ENCODE data around the gene ASCL4. TPM values are rescaled to one million over a fixed set of nuclear protein-coding genes. Genes with fewer than 3 reads are reported as not detected.

The ASCL4 gene
- total and polyA plus RNA-seq, 2 of the 8 experiments (the other 6 are each of a cell fraction or from before 2014, with no cell fraction given): not detected

DNA sequence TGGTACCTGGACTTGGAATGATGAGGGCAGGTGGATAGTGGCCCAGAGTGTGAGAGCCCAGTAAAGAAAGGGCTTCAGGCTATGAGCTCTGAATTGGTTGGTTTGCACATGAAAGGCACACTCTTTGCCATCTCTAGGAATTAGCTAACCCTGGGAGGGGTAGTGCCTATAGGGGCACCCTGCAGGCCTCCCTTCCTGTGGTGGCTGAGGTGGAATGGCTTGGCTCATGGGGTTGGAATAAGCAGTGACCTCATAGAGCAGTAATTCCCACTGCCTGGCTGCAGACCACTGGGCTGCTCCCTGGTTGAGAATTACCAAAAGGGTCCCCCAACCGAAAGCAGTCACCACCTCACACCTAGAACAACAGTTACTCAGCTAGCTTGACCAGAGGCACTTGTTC lies 42.7 kb downstream of the ASCL4 start:
- no peak for FAIRE-seq
- Histone ChIP-seq H3K4me1 (replicated peaks in 1 of 4; ENCODE audit: control insufficient read depth in 3 of 4, insufficient read depth in 4 of 4, low read length in 3 of 4) (peaks cover 0 to 13% (median 4%) of the 10 kb centered on the region in 4 experiments; a peak in 3 of 7 replicates), H3K9me3 (ENCODE audit: insufficient read depth in 2 of 2, low read depth in 1 of 2, low read length in 1 of 2) (no peaks in the 10 kb centered on the region), H3K23me2 (ENCODE audit: low read depth, low read length) (no peaks in the 10 kb centered on the region), H3K14ac (ENCODE audit: insufficient read length) (no peak overlapping the region), H3K79me1 (ENCODE audit: low read depth, low read length) (no peaks in the 10 kb centered on the region), H3K56ac (replicated peaks; ENCODE audit: insufficient read length, low read depth, low read length) (no peak overlapping the region), H3K9ac (replicated peaks in 1 of 4; ENCODE audit: extremely low read depth in 1 of 4, low read depth in 3 of 4, low read length in 3 of 4) (no peak overlapping the region), H4K5ac (ENCODE audit: insufficient read length, low read depth, low read length) (no peak overlapping the region), H3K23ac (ENCODE audit: insufficient read length) (no peak overlapping the region), H2BK12ac (ENCODE audit: low read depth, low read length) (peak overlapping the region; percentile 71; the same call in 1 of the 2 replicates), H4K91ac (replicated peaks; ENCODE audit: insufficient read length, low read length) (no peak overlapping the region), H3K18ac (ENCODE audit: extremely low read depth, low read length) (no peak overlapping the region), H2BK15ac (ENCODE audit: low read length) (no peak overlapping the region), H2BK20ac (ENCODE audit: low read length) (no peak overlapping the region), H2BK5ac (ENCODE audit: low read depth, low read length) (no peak overlapping the region), H3K79me2 (ENCODE audit: control insufficient read depth in 1 of 2, insufficient read depth in 2 of 2, low read length in 2 of 2) (no peaks in the 10 kb centered on the region), H3K27me3 (replicated peaks in 1 of 4; ENCODE audit: control insufficient read depth in 3 of 4, extremely low read depth in 1 of 4, insufficient read depth in 3 of 4, low read length in 3 of 4) (no peaks in the 10 kb centered on the region; a peak in 1 of 7 replicates), H3K36me3 (ENCODE audit: control insufficient read depth in 2 of 4, insufficient read depth in 4 of 4, low read length in 3 of 4) (no peaks in the 10 kb centered on the region), H4K20me1 (replicated peaks in 1 of 2; ENCODE audit: control insufficient read depth in 1 of 2, insufficient read depth in 2 of 2, low read length in 2 of 2) (no peaks in the 10 kb centered on the region), H3K4ac (replicated peaks; ENCODE audit: insufficient read length, low read depth, low read length) (no peak overlapping the region), H3K4me2 (ENCODE audit: insufficient read depth in 1 of 2, low read depth in 2 of 2, low read length in 2 of 2) (no peak overlapping the region; a peak in 1 of 4 replicates), H2BK120ac (replicated peaks; ENCODE audit: low read depth, low read length) (no peak overlapping the region), H4K8ac (ENCODE audit: extremely low read depth, insufficient read depth, low read length) (no peak overlapping the region), H2AK5ac (ENCODE audit: low read depth, low read length) (no peak overlapping the region), H3K4me3 (ENCODE audit: extremely low read depth in 1 of 4, insufficient read depth in 2 of 4, low read depth in 3 of 4, low read length in 4 of 4) (no peak overlapping the region), H3K27ac (ENCODE audit: low read depth, low read length) (no peak overlapping the region), H2AFZ (ENCODE audit: low read length) (no peak overlapping the region)
- WGBS, 2 experiments (ENCODE audit: extremely low coverage in 1 of 2, insufficient coverage in 1 of 2, insufficient read length in 1 of 2, insufficient replicate concordance in 2 of 2, low coverage in 1 of 2, low lambda C conversion rate in 2 of 2, missing lambda C conversion rate in 1 of 2): 83% methylated on average over 1 of the region's 1 CpG; no CpG with 5 or more reads in 1 of the 2 experiments
- DNase-seq (ENCODE audit: low read depth in 1 of 2, low spot score in 2 of 2): no peak
- ChIA-PET CTCF (ENCODE audit: partially characterized antibody) (interaction anchor here (1.0 kb wide), 1 partner anchor 68 kb away, joined by 3 read pairs; no protein-coding TSS in a partner anchor), POLR2A (ENCODE audit: partially characterized antibody) (no interaction called here)
- TF ChIP-seq TAF1 (IDR thresholded peaks at IDR 0.05; ENCODE audit: low read depth, low read length): no peak
- TF ChIP-seq, protein P1, sequence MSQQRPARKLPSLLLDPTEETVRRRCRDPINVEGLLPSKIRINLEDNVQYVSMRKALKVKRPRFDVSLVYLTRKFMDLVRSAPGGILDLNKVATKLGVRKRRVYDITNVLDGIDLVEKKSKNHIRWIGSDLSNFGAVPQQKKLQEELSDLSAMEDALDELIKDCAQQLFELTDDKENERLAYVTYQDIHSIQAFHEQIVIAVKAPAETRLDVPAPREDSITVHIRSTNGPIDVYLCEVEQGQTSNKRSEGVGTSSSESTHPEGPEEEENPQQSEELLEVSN (IDR thresholded peaks at IDR 0.05): 0 out of 2 replicates have a peak, but pooled peaks have one; percentile 15

Measured in H1 (cell line).